ENCODE results near the gene VSTM2L.

VSTM2L gene

DNA sequence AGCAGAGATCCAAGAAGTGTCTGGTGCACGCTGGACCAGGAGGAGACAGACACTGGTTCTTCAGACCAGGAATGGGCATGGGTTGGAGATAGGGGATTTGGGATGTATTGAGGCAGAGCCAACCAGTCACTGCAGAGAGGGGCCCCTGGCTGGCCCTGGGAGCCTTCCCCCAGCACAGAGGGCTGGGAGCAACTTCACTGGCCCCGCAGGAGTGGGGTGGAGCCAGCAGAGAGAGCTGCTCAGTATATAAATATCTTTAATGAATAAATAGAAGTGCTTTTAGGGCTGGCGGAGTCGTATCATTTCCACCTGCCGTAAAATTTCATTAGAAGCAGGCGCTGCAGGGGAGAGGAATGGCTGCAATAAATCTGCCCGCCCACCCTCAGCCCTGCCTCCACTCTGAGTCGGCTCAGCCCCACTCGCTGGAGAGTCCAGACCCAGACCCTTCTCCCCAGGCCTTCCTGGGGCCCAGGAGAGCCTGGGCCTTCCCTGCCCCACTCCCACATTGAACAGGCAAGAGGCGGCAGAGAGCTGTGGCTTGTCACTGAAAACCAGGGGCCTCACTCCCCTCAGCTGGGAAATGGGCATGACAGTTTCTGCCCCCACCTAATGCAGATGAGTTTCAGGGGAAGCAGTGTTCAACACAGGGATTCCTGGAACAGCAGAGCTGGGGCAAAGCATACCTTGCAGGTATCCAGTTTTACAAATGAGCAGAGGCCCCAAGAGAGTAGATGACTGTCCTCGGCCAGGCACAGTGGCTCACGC, 23.9 kb upstream of the VSTM2L start:
- no peak for DNase-seq (ENCODE audit: low read depth in 3 of 3)

GRCh38 chr20:37879843-37880242, 23.1 kb upstream of the VSTM2L start:
- DNase-seq (ENCODE audit: low read depth in 3 of 3): no peak

GRCh38 chr20:37880726-37881591, 22.0 kb upstream of the VSTM2L start:
- no peak for DNase-seq (ENCODE audit: low read depth in 3 of 3)

GRCh38 chr20:37881601-37882343, 21.2 kb upstream of the VSTM2L start:
- DNase-seq (ENCODE audit: low read depth in 3 of 3): no peak

GRCh38 chr20:37882961-37883712, 19.8 kb upstream of the VSTM2L start:
- no peak for DNase-seq (ENCODE audit: low read depth in 3 of 3)

DNA sequence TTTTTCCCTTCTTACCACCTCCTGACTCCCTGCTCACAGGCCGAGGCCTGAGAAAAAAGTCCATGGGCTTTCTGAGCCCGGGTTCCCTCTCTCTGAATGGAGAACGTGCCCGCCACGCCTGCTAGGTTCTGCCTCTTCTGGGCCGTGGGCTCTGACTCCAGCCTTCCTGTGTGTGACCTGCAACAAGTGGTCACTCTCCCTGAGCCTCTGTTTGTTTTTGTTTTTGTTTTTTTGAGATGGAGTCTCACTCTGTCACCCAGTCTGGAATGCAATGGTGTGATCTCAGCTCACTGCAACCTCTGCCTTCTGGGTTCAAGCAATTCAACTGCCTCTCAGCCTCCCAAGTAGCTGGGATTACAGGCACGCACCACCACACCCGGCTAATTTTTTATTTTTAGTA, 17.9 kb upstream of the VSTM2L start:
- no peak for DNase-seq (ENCODE audit: low read depth in 3 of 3)

DNA sequence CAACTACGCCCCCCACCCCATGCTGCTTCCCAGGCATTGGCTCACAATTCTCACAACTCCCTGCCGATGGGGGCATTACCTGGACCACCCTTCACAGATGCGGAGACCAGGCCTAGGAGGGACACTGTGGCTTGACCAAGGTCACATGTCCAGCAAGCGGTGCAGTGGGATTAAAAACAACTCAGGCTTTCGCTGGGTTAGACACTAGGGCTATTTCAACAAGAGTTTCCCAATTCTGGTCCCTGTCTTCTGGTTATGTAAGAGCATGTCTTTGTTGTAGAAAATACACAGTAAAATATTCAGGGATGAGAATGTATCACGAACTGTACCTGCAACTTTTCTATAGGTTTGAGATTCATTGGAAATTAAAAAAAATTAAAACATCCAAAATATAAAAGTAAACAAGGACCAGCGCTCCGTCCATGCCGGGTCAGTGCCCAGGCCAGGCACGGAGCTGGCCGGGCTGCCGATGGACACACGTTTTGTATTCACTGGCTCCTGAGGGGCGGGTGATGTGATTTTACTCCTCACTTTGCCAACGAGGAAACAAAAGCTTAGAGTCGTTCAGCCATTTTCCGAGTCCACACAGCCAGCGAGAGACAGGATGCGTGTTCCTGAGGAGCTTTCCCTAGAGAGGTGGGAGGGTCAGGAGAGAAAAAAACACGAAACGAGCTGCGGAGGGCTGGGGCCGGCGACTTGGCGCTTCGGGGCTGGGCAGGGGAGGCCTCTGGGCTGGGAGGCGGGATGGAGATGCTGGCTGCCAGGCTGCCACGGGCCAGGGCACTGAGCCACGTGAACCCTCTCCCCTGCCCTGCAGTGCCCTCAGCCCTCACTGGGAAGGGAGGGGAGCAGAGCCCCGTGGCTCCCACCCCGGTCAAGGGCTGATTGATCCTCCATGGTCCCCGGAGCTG, 17.1 kb upstream of the VSTM2L start:
- DNase-seq (ENCODE audit: low read depth in 3 of 3): no peak

GRCh38 chr20:37886851-37887297, 16.1 kb upstream of the VSTM2L start:
- DNase-seq (ENCODE audit: low read depth in 3 of 3): no peak

DNA sequence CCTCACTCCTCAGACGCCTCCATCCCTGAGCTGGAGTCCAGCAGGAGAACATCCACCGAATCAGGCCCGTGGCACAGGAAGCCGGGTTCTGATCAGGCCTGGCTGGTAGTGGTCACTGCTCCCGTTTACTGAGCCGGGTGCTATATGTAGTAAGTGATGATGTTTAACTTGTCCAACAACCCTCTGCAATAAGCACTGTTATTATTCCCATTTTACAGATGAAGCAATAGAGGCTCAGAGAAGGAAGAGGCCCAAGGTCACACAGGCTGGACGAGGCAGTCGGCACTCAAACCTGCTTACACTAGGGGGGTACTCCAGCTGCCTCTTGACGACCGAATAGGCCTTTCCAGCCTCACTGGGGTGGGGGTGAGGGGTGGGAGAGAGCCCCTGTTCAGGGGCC, 14.3 kb upstream of the VSTM2L start:
- DNase-seq (ENCODE audit: low read depth in 3 of 3): no peak

DNA sequence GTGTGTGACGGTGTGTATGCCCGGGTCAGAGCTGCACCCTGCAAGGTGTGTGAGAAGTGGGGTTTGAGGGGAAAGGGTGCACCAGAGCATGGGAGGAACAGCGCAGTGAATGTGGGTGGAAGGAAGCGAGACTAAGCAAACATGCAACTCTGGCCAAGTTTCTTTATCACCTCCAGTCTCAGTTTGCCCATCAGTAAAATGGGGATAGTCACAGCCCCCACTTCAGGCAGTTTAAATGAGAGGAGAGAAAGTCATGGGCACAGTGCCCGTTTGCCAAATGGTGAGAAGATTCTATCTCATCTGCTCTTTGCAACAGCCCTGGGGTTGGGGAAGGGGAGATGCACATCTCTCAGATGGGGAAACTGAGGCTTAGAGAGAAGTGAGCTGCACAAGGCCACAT, 12.8 kb upstream of the VSTM2L start:
- no peak for DNase-seq (ENCODE audit: low read depth in 3 of 3)

DNA sequence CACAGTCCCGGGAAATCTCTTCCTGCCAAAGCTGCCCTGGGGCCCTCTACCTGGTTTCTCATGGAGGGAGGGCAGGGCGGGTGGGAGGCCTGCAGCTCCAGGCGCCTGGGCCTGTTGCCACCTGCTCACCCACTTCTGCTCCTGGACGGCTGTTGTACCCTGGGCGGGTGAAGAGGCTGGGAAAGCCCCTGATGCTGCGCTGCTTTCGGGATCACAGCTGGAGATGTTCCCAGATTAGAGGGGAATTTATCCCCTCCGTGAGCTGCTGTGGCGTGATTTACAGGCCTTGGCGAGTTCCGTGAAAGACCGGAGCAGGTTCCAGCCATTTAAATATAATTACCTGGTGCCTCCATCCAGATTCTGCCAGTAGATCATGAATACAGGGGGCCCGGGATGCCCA, 12.3 kb upstream of the VSTM2L start:
- no peak for DNase-seq (ENCODE audit: low read depth in 3 of 3)

- DNase-seq (ENCODE audit: low read depth in 3 of 3): no peak
Observed at GRCh38 chr20:37892001-37892400, 10.9 kb upstream of the VSTM2L start.

GRCh38 chr20:37893566-37894241, 9.2 kb upstream of the VSTM2L start:
- no peak for DNase-seq (ENCODE audit: low read depth in 3 of 3)

DNA sequence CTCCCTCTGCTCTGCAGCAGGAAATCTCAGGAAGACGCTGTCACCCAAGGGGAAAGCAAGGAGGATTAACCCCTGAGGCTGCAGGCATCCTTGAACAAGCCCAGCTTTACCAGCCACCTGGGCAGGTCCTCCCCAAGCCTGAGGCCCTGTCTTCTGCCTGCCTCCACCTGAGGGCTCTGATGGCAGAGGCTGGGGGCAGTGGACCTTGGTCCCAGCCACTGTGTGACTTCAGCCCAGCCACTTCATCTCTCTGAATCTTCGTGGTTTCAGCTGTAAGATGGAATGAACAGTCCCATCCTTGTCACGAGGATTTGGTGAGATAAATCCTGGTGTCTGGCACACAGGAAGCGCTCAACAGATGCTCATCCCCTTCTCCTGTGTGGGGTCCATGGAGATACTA, 8.5 kb upstream of the VSTM2L start:
- no peak for DNase-seq (ENCODE audit: low read depth in 3 of 3)

DNA sequence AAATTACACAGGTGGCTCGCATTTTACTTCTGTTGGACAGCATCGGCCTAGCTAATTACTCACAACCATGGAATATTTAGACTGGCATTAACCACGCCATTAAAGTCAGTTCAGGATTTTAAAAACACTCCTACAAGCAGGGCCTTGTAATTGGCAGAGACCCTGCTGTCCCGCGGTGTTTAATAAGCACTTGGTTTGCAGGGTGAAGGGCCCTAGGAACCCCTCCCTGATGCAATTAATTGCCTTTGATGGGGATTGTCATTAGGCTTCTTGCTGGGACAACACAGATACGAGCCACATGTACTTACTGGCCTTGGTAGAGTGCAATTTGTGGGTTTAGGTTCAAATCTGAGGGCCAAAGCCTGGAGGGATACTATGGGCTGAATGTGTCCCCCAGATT, 7.8 kb upstream of the VSTM2L start:
- DNase-seq (ENCODE audit: low read depth in 3 of 3): no peak

- DNase-seq (ENCODE audit: low read depth in 3 of 3): no peak
Observed at GRCh38 chr20:37896932-37897548, 5.9 kb upstream of the VSTM2L start.

- DNase-seq (ENCODE audit: low read depth in 3 of 3): no peak
Observed at GRCh38 chr20:37898233-37899104, 4.5 kb upstream of the VSTM2L start.

Data from stimulated activated CD4-positive, alpha-beta T cell treated with anti-CD3 and anti-CD28 coated beads, TNF-alpha, amount 100 ng/mL, for 4 hours (primary cell).